OCI-LY1 (cell line): ENCODE measurements around the gene LSM14A.

Experiments
- H2AFZ ChIP-seq: fragments of 200-600 bp; sonication (generic), shearing (Covaris generic); 2 replicates; pipeline ENCODE4 v1.6.0; 2014; ENCODE audit warnings: antibody characterized with exemption, mild to moderate bottlenecking, low read length
- H3F3A ChIP-seq: fragments of 200-600 bp; sonication (generic), shearing (Covaris generic); 2 replicates; pipeline ENCODE4 v1.6.0; 2014; ENCODE audit warnings: mild to moderate bottlenecking, antibody characterized with exemption, low read length, moderate library complexity; ENCODE audit not compliant: insufficient read depth
- H3K27ac ChIP-seq: fragments of 200-600 bp; sonication (generic); 2 replicates; pipeline ENCODE4 v1.5.1; 2014; ENCODE audit warnings: low read length, mixed run types, mild to moderate bottlenecking, low read depth; ENCODE audit not compliant: poor library complexity, severe bottlenecking
- H3K27me3 ChIP-seq: fragments of 200-600 bp; sonication (generic); 2 replicates; pipeline ENCODE4 v1.6.0; 2014; ENCODE audit warnings: antibody characterized with exemption, mild to moderate bottlenecking, low read length, moderate library complexity; ENCODE audit not compliant: insufficient read depth
- H3K36me3 ChIP-seq: fragments of 200-600 bp; sonication (generic); 2 replicates; pipeline ENCODE4 v1.6.1; 2014; ENCODE audit warnings: mild to moderate bottlenecking, antibody characterized with exemption, low read length, moderate library complexity, mixed read lengths; ENCODE audit not compliant: insufficient read depth
- H3K4me1 ChIP-seq: fragments of 200-600 bp; sonication (generic); 2 replicates; pipeline ENCODE4 v1.5.1; 2014; ENCODE audit warnings: mild to moderate bottlenecking, low read length, moderate library complexity; ENCODE audit not compliant: insufficient read depth, severe bottlenecking
- H3K4me2 ChIP-seq: fragments of 200-600 bp; sonication (generic), shearing (Covaris generic); 2 replicates; pipeline ENCODE4 v1.6.1; 2014; ENCODE audit warnings: low read length
- H3K4me3 ChIP-seq: fragments of 200-600 bp; sonication (generic); 2 replicates; pipeline ENCODE4 v1.5.1; 2014; ENCODE audit warnings: low read length, low read depth, mild to moderate bottlenecking, mixed read lengths; ENCODE audit not compliant: poor library complexity, severe bottlenecking
- H3K79me2 ChIP-seq: fragments of 200-600 bp; shearing (Covaris generic); 2 replicates; pipeline ENCODE4 v1.6.1; 2016; ENCODE audit warnings: mixed run types, low read length, mixed read lengths; ENCODE audit not compliant: insufficient read depth
- H3K9ac ChIP-seq: fragments of 200-600 bp; sonication (generic), shearing (Covaris generic); 2 replicates; pipeline ENCODE4 v1.6.1; 2014; ENCODE audit warnings: mild to moderate bottlenecking, low read length, mixed read lengths
- H3K9me2 ChIP-seq: fragments of 200-600 bp; sonication (generic), shearing (Covaris generic); 2 replicates; pipeline ENCODE4 v1.6.1; 2014; ENCODE audit warnings: low read depth, mild to moderate bottlenecking, low read length, mixed read lengths
- H3K9me3 ChIP-seq: fragments of 200-600 bp; shearing (Covaris generic); 2 replicates; pipeline ENCODE4 v1.6.1; 2014; ENCODE audit warnings: low read length, mixed read lengths
- H4K20me1 ChIP-seq: fragments of 200-600 bp; sonication (generic), shearing (Covaris generic); 2 replicates; pipeline ENCODE4 v1.6.0; 2016; ENCODE audit warnings: mild to moderate bottlenecking, low read length; ENCODE audit not compliant: insufficient read depth
- CTCF ChIP-seq: fragments of 200-600 bp; sonication (generic), shearing (Covaris generic); IDR thresholded peaks from 2 replicates; pipeline ENCODE4 v1.5.1; 2017; ENCODE audit warnings: mild to moderate bottlenecking, antibody characterized with exemption, low read length, moderate library complexity, mixed read lengths
- EZH2 ChIP-seq: fragments of 200-600 bp; sonication (generic), shearing (Covaris generic); IDR thresholded peaks from 2 replicates; pipeline ENCODE4 v1.8.0; 2017; ENCODE audit warnings: borderline replicate concordance, mixed run types, mild to moderate bottlenecking, antibody characterized with exemption, low read length, moderate library complexity, mixed read lengths

The LSM14A gene

DNA sequence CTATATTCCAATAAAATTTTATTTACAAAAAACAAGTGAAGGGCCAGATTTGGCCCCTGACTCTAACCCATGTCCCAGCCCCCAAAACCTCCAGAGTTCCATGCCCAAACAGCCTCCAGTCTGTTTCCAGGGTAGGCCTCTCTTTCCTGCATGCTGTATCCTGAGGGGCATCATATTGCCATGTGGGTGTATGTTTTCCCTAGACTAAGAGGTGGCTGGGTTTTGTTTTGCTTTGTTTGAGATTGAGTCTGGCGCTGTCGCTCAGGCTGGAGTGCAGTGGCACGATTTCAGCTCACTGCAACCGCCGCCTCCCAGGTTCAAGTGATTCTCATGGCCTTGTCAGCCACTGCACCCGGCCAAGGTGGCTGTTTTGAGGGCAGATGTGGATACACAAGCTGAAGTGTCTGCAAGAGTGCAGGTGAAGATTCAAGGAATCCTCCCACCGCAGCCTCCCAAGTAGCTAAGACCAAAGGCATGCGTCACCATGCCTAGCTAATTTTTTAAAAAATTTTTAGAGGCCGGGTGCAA, 23.6 kb upstream of the LSM14A start:
- H3K79me2 ChIP-seq, result no peaks in the 10 kb centered on the region
- H3K36me3 ChIP-seq, result no peaks in the 10 kb centered on the region
- H3K27me3 ChIP-seq, result 0 out of 2 replicates have a peak, but pooled peaks cover 4% of the 10 kb centered on the region
- no peak overlapping the region for H3K4me2 ChIP-seq
- TF ChIP-seq CTCF (no peak), EZH2 (no peak)
- H2AFZ ChIP-seq, result no peak overlapping the region
- no peak overlapping the region for H3K9ac ChIP-seq
- no peaks in the 10 kb centered on the region for H3K9me3 ChIP-seq
- H3K4me1 ChIP-seq, result no peaks in the 10 kb centered on the region
- H4K20me1 ChIP-seq, result no peaks in the 10 kb centered on the region
- no peak overlapping the region for H3K4me3 ChIP-seq
- H3F3A ChIP-seq, result no peaks in the 10 kb centered on the region
- no peaks in the 10 kb centered on the region for H3K9me2 ChIP-seq
- H3K27ac ChIP-seq, result no peak overlapping the region

DNA sequence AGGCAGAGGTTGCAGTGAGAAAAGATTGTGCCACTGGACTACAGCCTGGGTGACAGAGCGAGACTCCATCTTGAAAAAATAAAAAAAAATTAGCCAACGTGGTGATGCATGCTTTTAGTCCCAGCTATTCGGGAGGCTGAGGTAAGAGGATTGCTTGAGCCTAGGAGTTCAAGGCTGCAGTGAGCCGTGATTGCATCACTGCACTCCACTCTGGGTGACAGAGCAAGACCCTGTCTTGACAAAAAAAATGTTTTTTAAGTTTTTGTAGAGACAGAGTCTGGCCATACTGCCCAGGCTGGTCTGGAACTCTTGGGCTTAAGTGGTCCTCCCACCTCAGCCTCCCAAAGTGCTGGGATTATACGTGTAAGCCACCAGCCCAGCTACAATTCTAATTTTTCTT, 22.4 kb upstream of the LSM14A start:
- Histone ChIP-seq H3K9me3 (no peaks in the 10 kb centered on the region), H3K36me3 (no peaks in the 10 kb centered on the region), H3K27ac (no peak overlapping the region), H3K9ac (no peak overlapping the region), H2AFZ (no peak overlapping the region), H3K4me2 (no peak overlapping the region), H4K20me1 (no peaks in the 10 kb centered on the region), H3K4me1 (no peaks in the 10 kb centered on the region), H3K79me2 (no peaks in the 10 kb centered on the region), H3K27me3 (0 out of 2 replicates have a peak, but pooled peaks cover 4% of the 10 kb centered on the region), H3K9me2 (no peaks in the 10 kb centered on the region), H3K4me3 (no peak overlapping the region), H3F3A (no peaks in the 10 kb centered on the region)
- no peak for TF ChIP-seq CTCF
- no peak for TF ChIP-seq EZH2

DNA sequence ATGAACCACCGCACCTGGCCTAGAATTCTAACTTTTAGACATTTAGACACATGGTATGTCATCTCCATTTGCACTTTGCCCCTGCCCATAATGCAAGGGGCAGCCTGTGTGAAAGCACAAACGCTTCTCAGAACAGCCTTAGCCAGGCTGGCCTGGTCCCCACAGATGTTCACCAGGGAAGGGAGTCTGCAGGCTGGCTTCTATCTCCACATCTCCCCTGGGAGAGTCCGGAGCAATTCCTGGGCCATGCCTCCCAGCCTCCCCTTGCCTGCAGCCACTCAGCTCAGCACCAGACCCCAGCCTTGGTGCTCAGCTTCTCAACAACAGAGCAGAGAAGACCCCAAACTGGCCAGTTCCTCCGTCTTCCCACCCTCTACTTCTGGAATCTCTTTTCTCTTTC, 21.7 kb upstream of the LSM14A start:
- Histone ChIP-seq H3K4me1 (no peaks in the 10 kb centered on the region), H3K79me2 (no peaks in the 10 kb centered on the region), H3K27ac (no peak overlapping the region), H3K36me3 (no peaks in the 10 kb centered on the region), H4K20me1 (no peaks in the 10 kb centered on the region), H2AFZ (no peak overlapping the region), H3K9me3 (no peaks in the 10 kb centered on the region), H3K9me2 (no peaks in the 10 kb centered on the region), H3F3A (no peaks in the 10 kb centered on the region), H3K4me2 (no peak overlapping the region), H3K27me3 (0 out of 2 replicates have a peak, but pooled peaks cover 4% of the 10 kb centered on the region), H3K4me3 (no peak overlapping the region), H3K9ac (no peak overlapping the region)
- TF ChIP-seq EZH2 (no peak), CTCF (no peak)
